ENCODE measurements around the gene CABLES1.
"Not testable (repeated sequence)": the region's sequence is repeated elsewhere in the genome, so short reads cannot be mapped to it uniquely, and the experiment has no call there.

The CABLES1 gene

GRCh38 chr18:23266717-23267446, 131.6 kb downstream of the CABLES1 start:
- ATAC-seq: peak; percentile 21

GRCh38 chr18:23267447-23267776, 132.1 kb downstream of the CABLES1 start:
- peak; percentile 7 for ATAC-seq

More at GRCh38 chr18:23266717-23267446, 131.6 kb downstream of the CABLES1 start:
- peak; percentile 24 for DNase-seq

GRCh38 chr18:23268641-23269040, 133.4 kb downstream of the CABLES1 start:
- no peak for DNase-seq
- no peak for ATAC-seq

More at GRCh38 chr18:23267447-23267776, 132.1 kb downstream of the CABLES1 start:
- no peak for DNase-seq

- DNase-seq: not testable (repeated sequence)
- peak; percentile 72 for ATAC-seq
Observed at GRCh38 chr18:23269068-23269467, 133.8 kb downstream of the CABLES1 start.

GRCh38 chr18:23269928-23270327, 134.6 kb downstream of the CABLES1 start:
- ATAC-seq: no peak
- peak; percentile 38 for DNase-seq

- ATAC-seq (no peak), DNase-seq (no peak)
Observed at GRCh38 chr18:23270986-23271680, 135.8 kb downstream of the CABLES1 start.

- no peak for ATAC-seq
- DNase-seq: no peak
Observed at GRCh38 chr18:23272498-23273232, 137.4 kb downstream of the CABLES1 start.

GRCh38 chr18:23273443-23273966, 138.2 kb downstream of the CABLES1 start:
- ATAC-seq (no peak), DNase-seq (no peak)

- ATAC-seq: peak; percentile 9
Observed at GRCh38 chr18:23274638-23275482, 139.6 kb downstream of the CABLES1 start.

GRCh38 chr18:23276451-23276850, 141.2 kb downstream of the CABLES1 start:
- ATAC-seq (no peak), DNase-seq (no peak)

More at GRCh38 chr18:23274638-23275482, 139.6 kb downstream of the CABLES1 start:
- no peak for DNase-seq

- ATAC-seq (no peak), DNase-seq (no peak)
Observed at GRCh38 chr18:23277399-23277798, 142.1 kb downstream of the CABLES1 start.

- DNase-seq (no peak), ATAC-seq (no peak)
Observed at GRCh38 chr18:23279931-23280330, 144.6 kb downstream of the CABLES1 start.

- no peak for ATAC-seq
- DNase-seq: no peak
Observed at GRCh38 chr18:23280844-23281243, 145.6 kb downstream of the CABLES1 start.

- ATAC-seq (no peak), DNase-seq (no peak)
Observed at GRCh38 chr18:23281626-23282436, 146.5 kb downstream of the CABLES1 start.

GRCh38 chr18:23282437-23282781, 147.1 kb downstream of the CABLES1 start:
- ATAC-seq: no peak
- no peak for DNase-seq

GRCh38 chr18:23283916-23284430, 148.7 kb downstream of the CABLES1 start:
- peak; percentile 96 for ATAC-seq
- DNase-seq: peak; percentile 60

GRCh38 chr18:23284629-23285028, 149.3 kb downstream of the CABLES1 start:
- peak; percentile 41 for DNase-seq
- ATAC-seq: peak; percentile 71

- not testable (repeated sequence) for ATAC-seq, DNase-seq
Observed at GRCh38 chr18:23285581-23285980, 150.3 kb downstream of the CABLES1 start.

- DNase-seq (no peak), ATAC-seq (no peak)
Observed at GRCh38 chr18:23291456-23292205, 156.3 kb downstream of the CABLES1 start.

All from stimulated activated naive CD8-positive, alpha-beta T cell treated with anti-CD3 and anti-CD28 coated beads, Interleukin-15, Interleukin-2, amounts not matched to agents 100 U/mL and 50 U/mL, for 24 hours (primary cell).